Gastroesophageal sphincter (tissue), 4 donors: Measurements from ENCODE around the gene MTMR6. TPM values are rescaled to one million over a fixed set of nuclear protein-coding genes. Genes with fewer than 3 reads are reported as not detected.

Source experiments
- ATAC-seq: fragments of 150-250 bp; one replicate; pipeline ENCODE4 v1.9.1; 2016; ENCODE audit warnings: mild to moderate bottlenecking, moderate library complexity
- H3K27ac ChIP-seq, 4 donors: fragments of 200-600 bp; sonication (generic) in 3 of 4; 1 replicate in 3 of 4; 2 replicates in 1 of 4; pipeline ENCODE4 v1.5.1; 2016 to 2019
- H3K27me3 ChIP-seq: fragments of 200-600 bp; sonication (generic); one replicate; pipeline ENCODE4 v1.5.1; 2019
- H3K36me3 ChIP-seq, 2 donors: fragments of 200-600 bp; sonication (generic); one replicate each; pipeline ENCODE4 v1.5.1; 2019; ENCODE audit warnings: control low read depth in 1 of 2
- H3K4me1 ChIP-seq, 3 donors: fragments of 200-600 bp; sonication (generic); 1 replicate in 2 of 3; 2 replicates in 1 of 3; pipeline ENCODE4 v1.5.1; 2016 to 2019; ENCODE audit warnings: control low read depth in 2 of 3
- H3K4me3 ChIP-seq, 2 donors: fragments of 200-600 bp; sonication (generic); one replicate each; pipeline ENCODE4 v1.5.1; 2019; ENCODE audit warnings: mild to moderate bottlenecking in 1 of 2, moderate library complexity in 1 of 2
- H3K9me3 ChIP-seq, 3 donors: fragments of 200-600 bp; sonication (generic); one replicate each; pipeline ENCODE4 v1.5.1; 2017 to 2019; ENCODE audit warnings: control low read depth in 2 of 3
- CTCF ChIP-seq, 4 experiments: fragments of 200-600 bp in 2 of 4; fragments of 450-650 bp in 2 of 4; sonication (generic) in 1 of 4; IDR thresholded peaks; one replicate each; pipeline ENCODE4 v1.5.1; 2017 to 2019; ENCODE audit warnings: antibody characterized with exemption in 4 of 4, mild to moderate bottlenecking in 2 of 4, moderate library complexity in 2 of 4
- EP300 ChIP-seq: sonication (generic); formaldehyde crosslinking; IDR thresholded peaks from one replicate; pipeline ENCODE4 v1.6.1; 2017; ENCODE audit warnings: antibody characterized with exemption, mild to moderate bottlenecking
- POLR2A ChIP-seq, 2 donors: fragments of 450-650 bp; IDR thresholded peaks; one replicate each; pipeline ENCODE4 v1.6.1; 2017; ENCODE audit warnings: antibody characterized with exemption in 2 of 2, mild to moderate bottlenecking in 2 of 2, moderate library complexity in 1 of 2
- POLR2AphosphoS5 ChIP-seq: sonication (generic); formaldehyde crosslinking; IDR thresholded peaks from one replicate; pipeline ENCODE4 v1.6.1; 2017; ENCODE audit warnings: antibody characterized with exemption
- WGBS, 2 donors: methylation state at CpG; one replicate each; pipeline ENCODE4 v1.1.5; 2018; ENCODE audit warnings: low coverage in 1 of 2; 5-methylcytosine and 5-hydroxymethylcytosine counted together
- total RNA-seq, 4 donors: library from RNA; depleted of rRNA; stranded (reverse); fragments of >200 nt; gene quantifications; one replicate each; pipeline ENCODE4 v1.1.0, GENCODE V29; 2016

Gene MTMR6
- total RNA-seq, 4 donors from 2014 or later, result 22.1 to 30.5 (median 25.0) TPM

- TF ChIP-seq POLR2AphosphoS5 (no peak), CTCF (IDR thresholded peaks at IDR 0.05) (no peak), EP300 (no peak), POLR2A (IDR thresholded peaks at IDR 0.05) (no peak)
- no peaks in the 10 kb centered on the region for H3K9me3 ChIP-seq
- no peak for ATAC-seq
- no peak overlapping the region for H3K4me3 ChIP-seq
- 56 to 67% methylated on average over 1 of the region's 1 CpG for WGBS, 2 donors
- H3K4me1 ChIP-seq, result peaks cover 0 to 5% (median 0%) of the 10 kb centered on the region in 3 donors
- peaks cover 22% of the 10 kb centered on the region for H3K27me3 ChIP-seq
- H3K36me3 ChIP-seq, result no peaks in the 10 kb centered on the region
- no peak overlapping the region for H3K27ac ChIP-seq
These were observed 4.4 kb upstream of the MTMR6 start for GRCh38 chr13:25291691-25292090.

GRCh38 chr13:25288966-25289365 lies 1.7 kb upstream of the MTMR6 start:
- 63 to 73% methylated on average over 2 of the region's 2 CpGs for WGBS, 2 donors
- Histone ChIP-seq H3K9me3 (no peaks in the 10 kb centered on the region), H3K27me3 (peaks cover 6% of the 10 kb centered on the region), H3K4me3 (no peak overlapping the region), H3K36me3 (no peaks in the 10 kb centered on the region), H3K27ac (no peak overlapping the region), H3K4me1 (peaks cover 0 to 28% (median 7%) of the 10 kb centered on the region in 3 donors)
- TF ChIP-seq POLR2AphosphoS5 (no peak), EP300 (no peak), CTCF (IDR thresholded peaks at IDR 0.05) (no peak), POLR2A (IDR thresholded peaks at IDR 0.05) (no peak)
- no peak for ATAC-seq

GRCh38 chr13:25286308-25286968 lies 850 bp downstream of the MTMR6 start:
- 4 to 5% methylated on average over 22 to 25 of the region's 25 CpGs for WGBS, 2 donors
- peaks cover 6% of the 10 kb centered on the region for H3K27me3 ChIP-seq
- H3K9me3 ChIP-seq, result no peaks in the 10 kb centered on the region
- no peaks in the 10 kb centered on the region for H3K36me3 ChIP-seq
- peak overlapping the region; percentile 56 to 83 for H3K4me3 ChIP-seq
- peaks cover 0 to 28% (median 7%) of the 10 kb centered on the region in 3 donors for H3K4me1 ChIP-seq
- TF ChIP-seq POLR2A (IDR thresholded peaks at IDR 0.05) (no peak), EP300 (no peak), POLR2AphosphoS5 (no peak), CTCF (IDR thresholded peaks at IDR 0.05) (no peak)
- ATAC-seq, result no peak
- H3K27ac ChIP-seq, result peak overlapping the region; percentile 8 to 91 (median 86)

- peaks cover 0 to 23% (median 7%) of the 10 kb centered on the region in 3 donors for H3K4me1 ChIP-seq
- no peak for ATAC-seq
- H3K27ac ChIP-seq, result no peak overlapping the region
- 50 to 80% methylated on average over 1 of the region's 1 CpG for WGBS, 2 donors
- no peaks in the 10 kb centered on the region for H3K27me3 ChIP-seq
- H3K36me3 ChIP-seq, result no peaks in the 10 kb centered on the region
- no peak overlapping the region for H3K4me3 ChIP-seq
- no peaks in the 10 kb centered on the region for H3K9me3 ChIP-seq
- TF ChIP-seq EP300, result no peak
These were observed 5.4 kb downstream of the MTMR6 start for GRCh38 chr13:25281935-25282332.

- Histone ChIP-seq H3K9me3 (no peaks in the 10 kb centered on the region), H3K4me3 (no peak overlapping the region), H3K27ac (no peak overlapping the region), H3K4me1 (peaks cover 0 to 20% (median 7%) of the 10 kb centered on the region in 3 donors), H3K27me3 (no peaks in the 10 kb centered on the region), H3K36me3 (no peaks in the 10 kb centered on the region)
- TF ChIP-seq POLR2AphosphoS5 (no peak), POLR2A (IDR thresholded peaks at IDR 0.05) (no peak), CTCF (IDR thresholded peaks at IDR 0.05) (no peak), EP300 (no peak)
- no peak for ATAC-seq
- 44 to 56% methylated on average over 2 to 4 of the region's 4 CpGs for WGBS, 2 donors
These were observed 5.9 kb downstream of the MTMR6 start for GRCh38 chr13:25281193-25281934.
